Measurements from ENCODE around the gene PRADC1.

The PRADC1 gene

GRCh38 chr2:73258186-73258912, 25.3 kb upstream of the PRADC1 start:
- DNase-seq = no peak

- DNase-seq = no peak
These were observed 24.5 kb upstream of the PRADC1 start for GRCh38 chr2:73257425-73258125.

- DNase-seq = no peak
These were observed 24.0 kb upstream of the PRADC1 start for GRCh38 chr2:73257021-73257420.

GRCh38 chr2:73256618-73256922, 23.5 kb upstream of the PRADC1 start:
- no peak for DNase-seq

- DNase-seq = no peak
These were observed 23.0 kb upstream of the PRADC1 start for GRCh38 chr2:73255907-73256617.

GRCh38 chr2:73255007-73255644, 22.1 kb upstream of the PRADC1 start:
- DNase-seq = no peak

- DNase-seq = no peak
These were observed 21.4 kb upstream of the PRADC1 start for GRCh38 chr2:73254343-73255006.

GRCh38 chr2:73253901-73254300, 20.9 kb upstream of the PRADC1 start:
- DNase-seq = no peak

- no peak for DNase-seq
These were observed 20.4 kb upstream of the PRADC1 start for GRCh38 chr2:73253400-73253799.

GRCh38 chr2:73252238-73253027, 19.4 kb upstream of the PRADC1 start:
- DNase-seq = no peak

GRCh38 chr2:73250872-73251846, 18.1 kb upstream of the PRADC1 start:
- no peak for DNase-seq

GRCh38 chr2:73249636-73250035, 16.6 kb upstream of the PRADC1 start:
- no peak for DNase-seq

- DNase-seq = no peak
These were observed 13.8 kb upstream of the PRADC1 start for GRCh38 chr2:73246850-73247249.

- DNase-seq = no peak
These were observed 11.5 kb upstream of the PRADC1 start for GRCh38 chr2:73244580-73244979.

- DNase-seq = no peak
These were observed 11.0 kb upstream of the PRADC1 start for GRCh38 chr2:73243884-73244570.

- no peak for DNase-seq
These were observed 6.7 kb upstream of the PRADC1 start for GRCh38 chr2:73239776-73240175.

- no peak for DNase-seq
These were observed 5.9 kb upstream of the PRADC1 start for GRCh38 chr2:73238976-73239375.

GRCh38 chr2:73238149-73238548, 5.1 kb upstream of the PRADC1 start:
- no peak for DNase-seq

GRCh38 chr2:73237168-73237567, 4.1 kb upstream of the PRADC1 start:
- no peak for DNase-seq

- no peak for DNase-seq
These were observed 2.4 kb upstream of the PRADC1 start for GRCh38 chr2:73235315-73236028.
